ENCODE data around the gene BAD. TPM values are rescaled to one million over a fixed set of nuclear protein-coding genes. Genes with fewer than 3 reads are reported as not detected.

The BAD gene
- total and polyA plus RNA-seq, 2 donors (not counting 1 experiment from before 2014, with no cell fraction given): 24.0 to 39.1 TPM

- H3K4me1 Mint-ChIP-seq: peaks cover 27% of the 10 kb centered on the region
- no peak for DNase-seq
- no peak for ATAC-seq (ENCODE audit: low read depth)
- no peak overlapping the region for H3K27ac Mint-ChIP-seq
- no peaks in the 10 kb centered on the region for H3K9me3 Mint-ChIP-seq (ENCODE audit: insufficient read depth)
- no peak overlapping the region for H3K4me3 ChIP-seq (ENCODE audit: control extremely low read depth in 1 of 5, extremely low read depth in 1 of 5, insufficient read depth in 1 of 5, low read depth in 2 of 5, low read length in 4 of 5)
- ChIA-PET CTCF (interaction anchor here (1.7 kb wide), 1 partner anchor 92 kb away, joined by 5 read pairs; no protein-coding TSS in a partner anchor), POLR2A (interaction anchor here (0.6 kb wide), 1 partner anchor 434 kb away, joined by 6 read pairs; no protein-coding TSS in a partner anchor)
- H4K20me1 ChIP-seq (ENCODE audit: control insufficient read depth, insufficient read depth, low read length, poor library complexity, severe bottlenecking): peaks cover 25% of the 10 kb centered on the region
- no peak overlapping the region for H3K9ac ChIP-seq (ENCODE audit: low read length)
- peaks cover 33 to 49% of the 10 kb centered on the region in 2 donors for H3K4me1 ChIP-seq (ENCODE audit: control insufficient read depth in 2 of 2, insufficient read depth in 2 of 2, low read length in 2 of 2)
- no peak overlapping the region for H2AFZ ChIP-seq (ENCODE audit: insufficient read depth, low read depth, low read length, poor library complexity, severe bottlenecking)
- no peak overlapping the region for H3K4me3 Mint-ChIP-seq
- peaks cover 61% of the 10 kb centered on the region for H3K27me3 Mint-ChIP-seq
- no peaks in the 10 kb centered on the region for H3K36me3 ChIP-seq (replicated peaks in 1 of 2; ENCODE audit: control extremely low read depth in 1 of 2, control insufficient read depth in 1 of 2, extremely low read depth in 1 of 2, insufficient read depth in 2 of 2, low read length in 1 of 2)
- WGBS (ENCODE audit: insufficient coverage): 11% methylated on average over 28 of the region's 34 CpGs
- H3K79me2 ChIP-seq (ENCODE audit: control insufficient read depth, insufficient read depth, low read length): no peaks in the 10 kb centered on the region
- no peak overlapping the region for H3K4me2 ChIP-seq (replicated peaks; ENCODE audit: low read depth, low read length, poor library complexity, severe bottlenecking)
- H3K27ac ChIP-seq (ENCODE audit: low read length in 2 of 2): no peak overlapping the region
- no peak for TF ChIP-seq EZH2 (IDR thresholded peaks at IDR 0.05; ENCODE audit: borderline replicate concordance, insufficient read depth, low read depth, low read length, poor library complexity, severe bottlenecking)
- TF ChIP-seq CTCF (IDR thresholded peaks at IDR 0.05): no peak
- intact Hi-C loops (cut with micrococcal nuclease): no loop called here
- peaks cover 0 to 98% (median 68%) of the 10 kb centered on the region in 4 experiments for H3K27me3 ChIP-seq (replicated peaks in 1 of 4; ENCODE audit: control extremely low read depth in 1 of 4, control insufficient read depth in 3 of 4, insufficient read depth in 4 of 4, low read length in 3 of 4)
- peaks cover 0 to 35% (median 0%) of the 10 kb centered on the region in 3 donors for H3K9me3 ChIP-seq (ENCODE audit: control extremely low read depth in 1 of 3, control insufficient read depth in 2 of 3, insufficient read depth in 1 of 3, low read length in 2 of 3)
Observed at GRCh38 chr11:64296830-64297698, 12.6 kb upstream of the BAD start.

DNA sequence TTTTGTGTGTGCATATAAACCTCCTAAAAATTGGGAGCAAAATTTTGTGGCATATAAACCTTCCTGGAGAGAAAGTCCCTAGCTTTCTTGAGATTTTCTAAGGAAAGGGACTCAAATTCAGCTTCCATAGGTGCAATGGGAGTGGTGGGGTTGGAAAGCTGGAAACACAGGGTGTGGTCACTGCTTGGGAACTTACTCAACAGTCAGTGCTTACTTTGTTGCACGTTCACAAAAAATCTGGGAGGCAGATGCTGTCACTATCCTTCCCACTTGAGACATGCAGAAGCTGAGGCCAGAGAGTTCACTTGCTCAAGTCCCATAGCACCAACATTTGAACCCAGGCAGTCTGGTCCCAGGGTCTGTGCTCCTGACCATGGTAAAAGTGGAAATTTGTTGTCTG is 11.8 kb upstream of the BAD start:
- Histone ChIP-seq H3K36me3 (replicated peaks in 1 of 2; ENCODE audit: control extremely low read depth in 1 of 2, control insufficient read depth in 1 of 2, extremely low read depth in 1 of 2, insufficient read depth in 2 of 2, low read length in 1 of 2) (no peaks in the 10 kb centered on the region), H2AFZ (ENCODE audit: insufficient read depth, low read depth, low read length, poor library complexity, severe bottlenecking) (no peak overlapping the region), H3K27me3 (replicated peaks in 1 of 4; ENCODE audit: control extremely low read depth in 1 of 4, control insufficient read depth in 3 of 4, insufficient read depth in 4 of 4, low read length in 3 of 4) (peaks cover 0 to 91% (median 66%) of the 10 kb centered on the region in 4 experiments), H3K9me3 (ENCODE audit: control extremely low read depth in 1 of 3, control insufficient read depth in 2 of 3, insufficient read depth in 1 of 3, low read length in 2 of 3) (peaks cover 0 to 30% (median 0%) of the 10 kb centered on the region in 3 donors), H3K9ac (ENCODE audit: low read length) (no peak overlapping the region), H3K4me3 (ENCODE audit: control extremely low read depth in 1 of 5, extremely low read depth in 1 of 5, insufficient read depth in 1 of 5, low read depth in 2 of 5, low read length in 4 of 5) (no peak overlapping the region), H3K27ac (ENCODE audit: low read length in 2 of 2) (no peak overlapping the region), H4K20me1 (ENCODE audit: control insufficient read depth, insufficient read depth, low read length, poor library complexity, severe bottlenecking) (peaks cover 25% of the 10 kb centered on the region), H3K4me1 (ENCODE audit: control insufficient read depth in 2 of 2, insufficient read depth in 2 of 2, low read length in 2 of 2) (peaks cover 31 to 54% of the 10 kb centered on the region in 2 donors), H3K4me2 (replicated peaks; ENCODE audit: low read depth, low read length, poor library complexity, severe bottlenecking) (no peak overlapping the region), H3K79me2 (ENCODE audit: control insufficient read depth, insufficient read depth, low read length) (no peaks in the 10 kb centered on the region)
- Mint-ChIP-seq H3K4me1 (peaks cover 24% of the 10 kb centered on the region), H3K9me3 (ENCODE audit: insufficient read depth) (no peaks in the 10 kb centered on the region), H3K4me3 (no peak overlapping the region), H3K27ac (no peak overlapping the region), H3K27me3 (peaks cover 61% of the 10 kb centered on the region)
- POLR2A ChIA-PET: interaction anchor here (0.6 kb wide), 1 partner anchor 435 kb away, joined by 6 read pairs; no protein-coding TSS in a partner anchor
- CTCF ChIA-PET: interaction anchor here (1.7 kb wide), 1 partner anchor 91 kb away, joined by 5 read pairs; no protein-coding TSS in a partner anchor
- DNase-seq: no peak
- intact Hi-C loops (cut with micrococcal nuclease): no loop called here
- 57% methylated on average over 1 of the region's 1 CpG for WGBS (ENCODE audit: insufficient coverage)
- no peak for ATAC-seq (ENCODE audit: low read depth)
- TF ChIP-seq CTCF (IDR thresholded peaks at IDR 0.05): no peak
- TF ChIP-seq EZH2 (IDR thresholded peaks at IDR 0.05; ENCODE audit: borderline replicate concordance, insufficient read depth, low read depth, low read length, poor library complexity, severe bottlenecking): no peak

Measured in B cell (primary cell).